GM18505 (cell line): ENCODE data around the gene OR2AJ1.
A peak's percentile ranks its signal among the peaks of the same experiment; 100 is the strongest.

Experiments
- ATAC-seq: cut with Tn5 transposase; IDR thresholded peaks from one replicate; pipeline ENCODE4 v1.9.1; 2021; ENCODE audit not compliant: unreplicated experiment
- POLR2A ChIP-seq: IDR thresholded peaks from 4 replicates; pipeline ENCODE4 v1.6.1; 2011; ENCODE audit warnings: borderline replicate concordance; ENCODE audit not compliant: insufficient read depth, insufficient read length; ENCODE audit errors: extremely low read depth

Gene OR2AJ1

GRCh38 chr1:247923941-247924340, 748 bp upstream of the OR2AJ1 start:
- no peak for TF ChIP-seq POLR2A

GRCh38 chr1:247933989-247934388, 9.3 kb downstream of the OR2AJ1 start:
- ATAC-seq: no peak
- no peak for TF ChIP-seq POLR2A

More at GRCh38 chr1:247923941-247924340, 748 bp upstream of the OR2AJ1 start:
- ATAC-seq: no peak

- no peak for ATAC-seq
- TF ChIP-seq POLR2A: no peak
These were observed 11.1 kb downstream of the OR2AJ1 start for GRCh38 chr1:247935781-247936180.

- no peak for ATAC-seq
- TF ChIP-seq POLR2A: no peak
These were observed 11.7 kb downstream of the OR2AJ1 start for GRCh38 chr1:247936415-247936814.

GRCh38 chr1:247936965-247937734, 12.5 kb downstream of the OR2AJ1 start:
- peak; percentile 99 for ATAC-seq

- no peak for TF ChIP-seq POLR2A
- no peak for ATAC-seq
These were observed 17.9 kb downstream of the OR2AJ1 start for GRCh38 chr1:247942624-247943023.

- no peak for TF ChIP-seq POLR2A
- no peak for ATAC-seq
These were observed 23.9 kb downstream of the OR2AJ1 start, which contains the start of gene OR2L8 for GRCh38 chr1:247948558-247948957. Gene OR2L8 (plus strand): TSS chr1:247948858. CDS start chr1:247948858, 0 bp downstream.

GRCh38 chr1:247953408-247953807, 28.7 kb downstream of the OR2AJ1 start:
- TF ChIP-seq POLR2A: no peak
- ATAC-seq: no peak

- no peak for TF ChIP-seq POLR2A
- ATAC-seq: no peak
These were observed 37.1 kb downstream of the OR2AJ1 start for GRCh38 chr1:247961791-247962190.

GRCh38 chr1:247962911-247963588, 38.4 kb downstream of the OR2AJ1 start:
- ATAC-seq: no peak
- no peak for TF ChIP-seq POLR2A

GRCh38 chr1:247964933-247965332, 40.2 kb downstream of the OR2AJ1 start, which contains the start of gene OR2AK2:
Gene OR2AK2 (plus strand): TSS chr1:247965233. CDS start chr1:247965377, 144 bp downstream.
- no peak for ATAC-seq
- TF ChIP-seq POLR2A: no peak

- no peak for TF ChIP-seq POLR2A
- peak; percentile 91 for ATAC-seq
These were observed 42.0 kb downstream of the OR2AJ1 start for GRCh38 chr1:247966532-247967204.
